ENCODE data around the gene TRAK1.

The TRAK1 gene

DNA sequence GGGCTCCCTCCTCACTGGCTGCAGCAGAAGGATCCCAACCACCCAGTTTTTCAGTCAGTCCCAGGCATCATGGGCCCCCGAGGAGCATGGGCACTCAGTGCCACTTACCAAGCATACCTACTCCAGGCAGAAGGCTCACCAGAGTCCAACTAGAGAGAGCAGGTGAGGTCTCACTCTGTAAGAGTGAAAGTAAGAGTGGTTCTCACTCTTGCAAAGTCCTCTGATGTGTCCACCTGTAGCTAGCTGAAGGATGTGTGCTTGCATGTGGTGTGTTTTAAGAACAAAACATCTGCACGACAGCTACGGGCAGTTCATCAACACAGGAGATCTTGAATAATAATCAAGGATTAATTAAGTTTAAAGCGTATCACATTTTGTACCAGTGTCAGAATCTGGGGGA is 125.1 kb downstream of the TRAK1 start:
- H3K9me3 ChIP-seq (ENCODE audit: control extremely low read depth in 1 of 5, control insufficient read depth in 4 of 5, insufficient read depth in 2 of 5, low read depth in 1 of 5, low read length in 4 of 5): no peaks in the 10 kb centered on the region
- H3K4me3 ChIP-seq (ENCODE audit: control insufficient read depth in 1 of 7, extremely low read depth in 1 of 7, insufficient read depth in 4 of 7, low read depth in 2 of 7, low read length in 6 of 7): no peak overlapping the region
- H3K27me3 ChIP-seq (replicated peaks in 2 of 5; ENCODE audit: control insufficient read depth in 4 of 5, insufficient read depth in 5 of 5, low read length in 4 of 5): no peaks in the 10 kb centered on the region
- ChIA-PET POLR2A (no interaction called here), CTCF (no interaction called here)
- DNase-seq: no peak
- WGBS (ENCODE audit: insufficient coverage): 100% methylated on average over 2 of the region's 4 CpGs
- H3K27ac ChIP-seq (ENCODE audit: insufficient read depth in 1 of 2, low read depth in 1 of 2, low read length in 2 of 2, poor library complexity in 1 of 2, severe bottlenecking in 2 of 2): no peak overlapping the region
- peaks cover 4 to 14% (median 9%) of the 10 kb centered on the region in 4 experiments for H3K4me1 ChIP-seq (ENCODE audit: control extremely low read depth in 1 of 4, control insufficient read depth in 4 of 4, insufficient read depth in 4 of 4, low read length in 3 of 4)
- H3K36me3 ChIP-seq (ENCODE audit: control insufficient read depth in 4 of 4, insufficient read depth in 4 of 4, low read length in 3 of 4): peaks cover 2 to 52% (median 28%) of the 10 kb centered on the region in 4 experiments

DNA sequence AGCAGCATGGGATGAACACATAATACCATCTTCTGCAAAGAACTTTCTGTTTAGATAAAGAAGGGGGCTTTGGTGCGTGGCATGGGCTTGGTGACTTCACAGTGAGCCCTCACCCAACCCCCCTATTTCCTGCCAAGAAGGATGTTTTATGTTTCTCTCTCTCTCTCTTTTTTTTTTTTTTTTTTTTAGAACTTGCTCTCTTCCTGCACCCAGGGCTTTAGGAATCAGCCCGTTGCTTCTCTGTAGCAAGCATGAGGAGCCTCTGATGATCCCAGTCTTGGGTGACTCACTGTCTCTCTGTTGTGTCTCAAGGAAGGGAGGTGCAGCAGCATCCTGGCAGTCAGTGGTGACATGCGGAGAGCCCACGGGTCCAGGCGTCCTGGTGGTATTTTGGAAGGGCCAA is 125.8 kb downstream of the TRAK1 start:
- no CpG with 5 or more reads among the region's 5 CpGs for WGBS (ENCODE audit: insufficient coverage)
- Histone ChIP-seq H3K27me3 (replicated peaks in 2 of 5; ENCODE audit: control insufficient read depth in 4 of 5, insufficient read depth in 5 of 5, low read length in 4 of 5) (no peaks in the 10 kb centered on the region), H3K4me3 (ENCODE audit: control insufficient read depth in 1 of 7, extremely low read depth in 1 of 7, insufficient read depth in 4 of 7, low read depth in 2 of 7, low read length in 6 of 7) (no peak overlapping the region), H3K4me1 (ENCODE audit: control extremely low read depth in 1 of 4, control insufficient read depth in 4 of 4, insufficient read depth in 4 of 4, low read length in 3 of 4) (peaks cover 4 to 14% (median 9%) of the 10 kb centered on the region in 4 experiments), H3K27ac (ENCODE audit: insufficient read depth in 1 of 2, low read depth in 1 of 2, low read length in 2 of 2, poor library complexity in 1 of 2, severe bottlenecking in 2 of 2) (no peak overlapping the region), H3K36me3 (ENCODE audit: control insufficient read depth in 4 of 4, insufficient read depth in 4 of 4, low read length in 3 of 4) (peaks cover 3 to 51% (median 30%) of the 10 kb centered on the region in 4 experiments), H3K9me3 (ENCODE audit: control extremely low read depth in 1 of 5, control insufficient read depth in 4 of 5, insufficient read depth in 2 of 5, low read depth in 1 of 5, low read length in 4 of 5) (no peaks in the 10 kb centered on the region)
- POLR2A ChIA-PET: no interaction called here
- peak in 2 of 3 donors; percentile 37 to 46 for DNase-seq
- CTCF ChIA-PET: no interaction called here

DNA sequence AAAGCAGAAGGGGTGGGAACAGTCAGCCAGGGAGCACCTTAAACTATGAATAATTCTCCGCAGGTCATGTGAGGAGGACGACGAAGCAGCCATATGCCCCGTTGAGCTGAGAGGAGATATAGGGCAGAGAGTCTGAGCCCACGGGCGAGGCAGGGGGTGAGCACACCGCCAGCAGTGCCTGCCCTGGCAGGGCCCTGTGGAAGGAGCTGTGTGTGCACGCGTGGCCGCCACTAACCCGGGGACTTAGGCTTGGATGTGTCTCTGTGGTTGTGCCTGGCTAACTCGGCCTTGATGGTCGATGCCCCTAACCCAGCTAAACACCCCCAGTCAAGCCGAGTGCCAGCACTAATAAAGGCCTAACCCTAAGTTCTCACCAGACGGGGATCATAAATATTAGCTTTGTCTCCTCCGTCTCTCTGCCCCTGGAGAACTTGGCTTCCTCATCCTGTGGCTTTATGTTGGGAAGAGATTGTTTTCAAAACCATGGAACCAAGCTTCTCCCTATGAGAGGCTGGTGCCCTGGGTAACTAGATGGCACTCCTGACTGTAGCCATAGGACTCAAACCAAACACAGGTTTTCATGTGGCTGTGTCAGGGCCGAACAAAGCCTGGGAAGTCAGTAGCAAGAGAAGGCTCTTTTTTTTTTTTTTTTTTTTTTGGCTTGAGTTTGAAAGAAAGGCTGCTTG is 129.4 kb downstream of the TRAK1 start:
- DNase-seq: peak in 1 of 3 donors; percentile 8

DNA sequence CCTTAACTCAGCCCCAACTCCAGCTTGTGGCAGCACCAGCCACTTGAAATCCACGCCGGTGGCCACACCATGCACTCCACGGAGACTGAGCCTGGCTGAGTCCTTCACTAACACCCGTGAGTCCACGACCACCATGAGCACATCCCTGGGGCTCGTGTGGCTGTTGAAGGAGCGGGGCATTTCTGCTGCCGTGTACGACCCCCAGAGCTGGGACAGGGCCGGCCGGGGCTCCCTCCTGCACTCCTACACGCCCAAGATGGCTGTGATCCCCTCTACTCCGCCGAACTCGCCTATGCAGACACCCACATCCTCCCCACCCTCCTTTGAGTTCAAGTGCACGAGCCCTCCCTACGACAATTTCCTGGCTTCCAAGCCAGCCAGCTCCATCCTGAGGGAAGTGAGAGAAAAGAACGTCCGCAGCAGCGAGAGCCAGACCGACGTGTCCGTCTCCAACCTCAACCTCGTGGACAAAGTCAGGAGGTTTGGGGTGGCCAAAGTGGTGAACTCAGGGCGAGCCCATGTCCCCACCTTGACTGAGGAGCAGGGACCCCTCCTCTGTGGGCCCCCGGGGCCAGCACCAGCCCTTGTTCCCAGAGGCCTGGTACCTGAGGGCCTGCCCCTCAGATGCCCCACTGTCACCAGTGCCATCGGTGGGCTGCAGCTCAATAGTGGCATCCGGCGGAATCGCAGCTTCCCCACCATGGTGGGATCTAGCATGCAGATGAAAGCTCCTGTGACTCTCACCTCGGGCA is 132.0 kb downstream of the TRAK1 start:
- ChIA-PET CTCF (interaction anchor here (0.7 kb wide), 1 partner anchor 12 kb away, joined by 4 read pairs; no protein-coding TSS in a partner anchor), POLR2A (no interaction called here)
- no peak for DNase-seq
- 95% methylated on average over 27 of the region's 31 CpGs for WGBS (ENCODE audit: insufficient coverage)
- Histone ChIP-seq H3K9me3 (ENCODE audit: control extremely low read depth in 1 of 5, control insufficient read depth in 4 of 5, insufficient read depth in 2 of 5, low read depth in 1 of 5, low read length in 4 of 5) (no peaks in the 10 kb centered on the region), H3K36me3 (ENCODE audit: control insufficient read depth in 4 of 4, insufficient read depth in 4 of 4, low read length in 3 of 4) (peaks cover 9 to 61% (median 40%) of the 10 kb centered on the region in 4 experiments), H3K27ac (ENCODE audit: insufficient read depth in 1 of 2, low read depth in 1 of 2, low read length in 2 of 2, poor library complexity in 1 of 2, severe bottlenecking in 2 of 2) (no peak overlapping the region), H3K27me3 (replicated peaks in 2 of 5; ENCODE audit: control insufficient read depth in 4 of 5, insufficient read depth in 5 of 5, low read length in 4 of 5) (no peaks in the 10 kb centered on the region), H3K4me1 (ENCODE audit: control extremely low read depth in 1 of 4, control insufficient read depth in 4 of 4, insufficient read depth in 4 of 4, low read length in 3 of 4) (no peaks in the 10 kb centered on the region), H3K4me3 (ENCODE audit: control insufficient read depth in 1 of 7, extremely low read depth in 1 of 7, insufficient read depth in 4 of 7, low read depth in 2 of 7, low read length in 6 of 7) (no peak overlapping the region)

More for the DNA sequence above, 129.4 kb downstream of the TRAK1 start:
- ChIA-PET CTCF (interaction anchor here (1.1 to 1.4 kb wide), 3 partner anchors 9 to 121 kb away, joined by 3 read pairs; no protein-coding TSS in a partner anchor), POLR2A (no interaction called here)
- no peaks in the 10 kb centered on the region for H3K9me3 ChIP-seq (ENCODE audit: control extremely low read depth in 1 of 5, control insufficient read depth in 4 of 5, insufficient read depth in 2 of 5, low read depth in 1 of 5, low read length in 4 of 5)
- peaks cover 0 to 5% (median 3%) of the 10 kb centered on the region in 4 experiments for H3K4me1 ChIP-seq (ENCODE audit: control extremely low read depth in 1 of 4, control insufficient read depth in 4 of 4, insufficient read depth in 4 of 4, low read length in 3 of 4)
- WGBS (ENCODE audit: insufficient coverage): 95% methylated on average over 16 of the region's 17 CpGs
- H3K27me3 ChIP-seq (replicated peaks in 2 of 5; ENCODE audit: control insufficient read depth in 4 of 5, insufficient read depth in 5 of 5, low read length in 4 of 5): no peaks in the 10 kb centered on the region
- H3K36me3 ChIP-seq (ENCODE audit: control insufficient read depth in 4 of 4, insufficient read depth in 4 of 4, low read length in 3 of 4): peaks cover 9 to 64% (median 44%) of the 10 kb centered on the region in 4 experiments
- no peak overlapping the region for H3K4me3 ChIP-seq (ENCODE audit: control insufficient read depth in 1 of 7, extremely low read depth in 1 of 7, insufficient read depth in 4 of 7, low read depth in 2 of 7, low read length in 6 of 7)
- H3K27ac ChIP-seq (ENCODE audit: insufficient read depth in 1 of 2, low read depth in 1 of 2, low read length in 2 of 2, poor library complexity in 1 of 2, severe bottlenecking in 2 of 2): no peak overlapping the region

DNA sequence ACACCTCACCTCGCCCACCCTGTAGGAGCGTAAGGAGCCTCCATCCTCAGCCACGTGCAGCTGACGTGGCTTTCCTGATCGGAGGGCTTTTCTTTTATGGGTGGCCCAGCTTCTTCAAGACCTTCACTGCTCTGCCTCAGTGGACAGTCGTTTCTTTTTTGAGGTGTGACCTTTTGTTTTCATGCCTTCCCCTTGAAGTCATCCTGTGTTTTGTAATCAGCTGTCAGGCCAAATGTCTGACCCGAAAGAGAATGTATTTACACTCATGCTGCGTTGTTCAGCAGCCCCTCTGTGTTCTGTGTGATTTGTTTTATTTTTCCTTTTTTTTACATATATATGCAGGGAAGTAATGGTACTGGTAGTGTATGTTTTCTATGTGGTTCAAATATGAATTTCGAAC is 133.0 kb downstream of the TRAK1 start:
- ChIA-PET CTCF (no interaction called here), POLR2A (no interaction called here)
- H3K4me1 ChIP-seq (ENCODE audit: control extremely low read depth in 1 of 4, control insufficient read depth in 4 of 4, insufficient read depth in 4 of 4, low read length in 3 of 4): no peaks in the 10 kb centered on the region
- peaks cover 9 to 55% (median 37%) of the 10 kb centered on the region in 4 experiments for H3K36me3 ChIP-seq (ENCODE audit: control insufficient read depth in 4 of 4, insufficient read depth in 4 of 4, low read length in 3 of 4)
- H3K9me3 ChIP-seq (ENCODE audit: control extremely low read depth in 1 of 5, control insufficient read depth in 4 of 5, insufficient read depth in 2 of 5, low read depth in 1 of 5, low read length in 4 of 5): no peaks in the 10 kb centered on the region
- H3K4me3 ChIP-seq (ENCODE audit: control insufficient read depth in 1 of 7, extremely low read depth in 1 of 7, insufficient read depth in 4 of 7, low read depth in 2 of 7, low read length in 6 of 7): no peak overlapping the region
- DNase-seq: no peak
- H3K27ac ChIP-seq (ENCODE audit: insufficient read depth in 1 of 2, low read depth in 1 of 2, low read length in 2 of 2, poor library complexity in 1 of 2, severe bottlenecking in 2 of 2): no peak overlapping the region
- WGBS (ENCODE audit: insufficient coverage): 93% methylated on average over 6 of the region's 9 CpGs
- no peaks in the 10 kb centered on the region for H3K27me3 ChIP-seq (replicated peaks in 2 of 5; ENCODE audit: control insufficient read depth in 4 of 5, insufficient read depth in 5 of 5, low read length in 4 of 5)

GRCh38 chr3:42224658-42225421 is 133.7 kb downstream of the TRAK1 start:
- DNase-seq: no peak
- H3K4me1 ChIP-seq (ENCODE audit: control extremely low read depth in 1 of 4, control insufficient read depth in 4 of 4, insufficient read depth in 4 of 4, low read length in 3 of 4): no peaks in the 10 kb centered on the region
- CTCF ChIA-PET: no interaction called here
- no peaks in the 10 kb centered on the region for H3K27me3 ChIP-seq (replicated peaks in 2 of 5; ENCODE audit: control insufficient read depth in 4 of 5, insufficient read depth in 5 of 5, low read length in 4 of 5)
- no peak overlapping the region for H3K27ac ChIP-seq (ENCODE audit: insufficient read depth in 1 of 2, low read depth in 1 of 2, low read length in 2 of 2, poor library complexity in 1 of 2, severe bottlenecking in 2 of 2)
- H3K9me3 ChIP-seq (ENCODE audit: control extremely low read depth in 1 of 5, control insufficient read depth in 4 of 5, insufficient read depth in 2 of 5, low read depth in 1 of 5, low read length in 4 of 5): no peaks in the 10 kb centered on the region
- 88% methylated on average over 7 of the region's 12 CpGs for WGBS (ENCODE audit: insufficient coverage)
- POLR2A ChIA-PET: no interaction called here
- H3K4me3 ChIP-seq (ENCODE audit: control insufficient read depth in 1 of 7, extremely low read depth in 1 of 7, insufficient read depth in 4 of 7, low read depth in 2 of 7, low read length in 6 of 7): no peak overlapping the region
- peaks cover 9 to 50% (median 33%) of the 10 kb centered on the region in 4 experiments for H3K36me3 ChIP-seq (ENCODE audit: control insufficient read depth in 4 of 4, insufficient read depth in 4 of 4, low read length in 3 of 4)
